K562 (cell line): ENCODE measurements around the gene MXI1. TPM values are rescaled to one million over a fixed set of nuclear protein-coding genes. Genes with fewer than 3 reads are reported as not detected.

ENCODE experiments used
- BHLHE40 ChIP-seq: IDR thresholded peaks from 2 replicates; pipeline ENCODE4 v1.6.1; 2011; ENCODE audit warnings: low read length, improper control_type of control experiment
- BMI1 ChIP-seq: fragments of 150-350 bp; IDR thresholded peaks from 2 replicates; pipeline ENCODE4 v1.6.1; 2014; ENCODE audit warnings: low read length
- CEBPB ChIP-seq: fragments of 450-650 bp; IDR thresholded peaks from 2 replicates; pipeline ENCODE4 v1.6.1; 2016; ENCODE audit warnings: missing genetic modification characterization, missing compliant biosample characterization
- CREB1 ChIP-seq, 2 experiments: sonication (generic) in 1 of 2; formaldehyde crosslinking in 1 of 2; IDR thresholded peaks; 2 replicates each; pipeline versions ENCODE4 v1.6.1 to v1.8.0; 2012 to 2022; ENCODE audit warnings: inconsistent platforms in 1 of 2, mild to moderate bottlenecking in 1 of 2, missing genetic modification reagents in 1 of 2, moderate library complexity in 1 of 2
- CXXC5 ChIP-seq: fragments of 250-450 bp; sonication (Bioruptor Pico); IDR thresholded peaks from 2 replicates; pipeline ENCODE4 v1.8.0; 2022; ENCODE audit warnings: inconsistent platforms, mild to moderate bottlenecking, moderate library complexity
- EP400 ChIP-seq: fragments of 450-650 bp; IDR thresholded peaks from 2 replicates; pipeline ENCODE4 v1.6.1; 2017; ENCODE audit warnings: antibody characterized with exemption, mild to moderate bottlenecking, moderate library complexity
- GMEB1 ChIP-seq: fragments of 250-450 bp; sonication (Bioruptor Pico); IDR thresholded peaks from 2 replicates; pipeline ENCODE4 v1.4.0; 2020; ENCODE audit warnings: mild to moderate bottlenecking
- GTF2A2 ChIP-seq: IDR thresholded peaks from 2 replicates; pipeline ENCODE4 v1.6.1; 2016; ENCODE audit warnings: mild to moderate bottlenecking, missing genetic modification characterization, missing compliant biosample characterization
- HLTF ChIP-seq: fragments of 450-650 bp; IDR thresholded peaks from 2 replicates; pipeline ENCODE4 v1.6.1; 2016
- HNRNPLL ChIP-seq: fragments of 200-400 bp; formaldehyde crosslinking; IDR thresholded peaks from 2 replicates; pipeline ENCODE4 v1.6.1; 2017; ENCODE audit warnings: low read length, low read depth, mild to moderate bottlenecking; ENCODE audit not compliant: poor library complexity, severe bottlenecking
- NCOA6 ChIP-seq: fragments of 450-650 bp; IDR thresholded peaks from 2 replicates; pipeline ENCODE4 v1.6.1; 2017; ENCODE audit warnings: mild to moderate bottlenecking
- PCBP1 ChIP-seq: fragments of 200-400 bp; formaldehyde crosslinking; IDR thresholded peaks from 2 replicates; pipeline ENCODE4 v1.6.1; 2018; ENCODE audit warnings: mild to moderate bottlenecking, low read depth, low read length; ENCODE audit not compliant: poor library complexity, severe bottlenecking
- PRMT5 ChIP-seq: sonication (generic); formaldehyde crosslinking; IDR thresholded peaks from 2 replicates; pipeline ENCODE4 v1.5.0; 2020; ENCODE audit warnings: missing genetic modification reagents
- TCF7L2 ChIP-seq: fragments of 150-350 bp; IDR thresholded peaks from 2 replicates; pipeline ENCODE4 v1.6.1; 2016; ENCODE audit warnings: low read depth, mild to moderate bottlenecking, low read length, moderate library complexity
- XRCC5 ChIP-seq: fragments of 200-400 bp; formaldehyde crosslinking; IDR thresholded peaks from 2 replicates; pipeline ENCODE4 v1.6.1; 2017; ENCODE audit warnings: low read depth, mild to moderate bottlenecking, low read length
- ZNF217 ChIP-seq: sonication (generic); formaldehyde crosslinking; IDR thresholded peaks from 2 replicates; pipeline ENCODE4 v1.8.0; 2022; ENCODE audit warnings: mild to moderate bottlenecking, missing genetic modification reagents
- ZNF239 ChIP-seq: fragments of 250-450 bp; sonication (Bioruptor Pico); IDR thresholded peaks from 2 replicates; pipeline ENCODE4 v1.4.0; 2020; ENCODE audit warnings: mild to moderate bottlenecking
- ZNF561 ChIP-seq: fragments of 450-650 bp; formaldehyde crosslinking; conservative IDR thresholded peaks from 2 replicates; pipeline ENCODE4 v1.4.0; 2020; ENCODE audit warnings: mild to moderate bottlenecking, moderate library complexity
- ZNF644 ChIP-seq: fragments of 200-800 bp; sonication (Bioruptor generic); IDR thresholded peaks from 2 replicates; pipeline ENCODE4 v1.6.1; 2016; ENCODE audit warnings: low read depth, missing genetic modification characterization, missing compliant biosample characterization
- ZNF696 ChIP-seq: fragments of 250-450 bp; sonication (Bioruptor Pico); conservative IDR thresholded peaks from 2 replicates; pipeline ENCODE4 v1.4.0; 2020; ENCODE audit warnings: mild to moderate bottlenecking, moderate library complexity
- polyA plus RNA-seq, 8 experiments: library from polyadenylated mRNA; depleted of rRNA in 4 of 8; stranded (reverse) in 5 of 8; unstranded in 3 of 8; fragments of >200 nt; fragmentation: Nextera tagmentation in 2 of 8; fragmentation: Illumina TruSeq in 1 of 8; extraction: Ambion mirVana in 2 of 8; extraction: Trizol in 1 of 8; gene quantifications; 2 replicates each; pipeline versions ENCODE4 v1.2.1 to v1.2.3, GENCODE V29; 2011 to 2014; ENCODE audit warnings: inconsistent platforms in 1 of 8, missing spikeins in 1 of 8
- total RNA-seq, 7 experiments: library from RNA; depleted of rRNA in 6 of 7; stranded (reverse); fragments of >200 nt in 6 of 7; fragmentation: Illumina TruSeq in 2 of 7; extraction: Trizol in 2 of 7; gene quantifications; 2 replicates each; pipeline versions ENCODE4 v1.2.1 to v1.2.3, GENCODE V29; 2011 to 2021; ENCODE audit warnings: low replicate concordance in 1 of 7
- TF ChIP-seq, protein P1 (sequence below): fragments of 150-350 bp; IDR thresholded peaks from 2 replicates; pipeline ENCODE4 v1.6.1; 2014; ENCODE audit warnings: low read depth, mild to moderate bottlenecking, low read length, borderline replicate concordance
- TF ChIP-seq, protein P2 (sequence below): fragments of 250-450 bp; sonication (Bioruptor Pico); IDR thresholded peaks from 2 replicates; pipeline ENCODE4 v1.4.0; 2020; ENCODE audit warnings: mild to moderate bottlenecking, moderate library complexity, borderline replicate concordance

Gene MXI1
- total and polyA plus RNA-seq, 9 of the 15 experiments (the other 6 are each of a cell fraction or from before 2014, with no cell fraction given), result 9.1 to 23.7 (median 14.8) TPM

DNA sequence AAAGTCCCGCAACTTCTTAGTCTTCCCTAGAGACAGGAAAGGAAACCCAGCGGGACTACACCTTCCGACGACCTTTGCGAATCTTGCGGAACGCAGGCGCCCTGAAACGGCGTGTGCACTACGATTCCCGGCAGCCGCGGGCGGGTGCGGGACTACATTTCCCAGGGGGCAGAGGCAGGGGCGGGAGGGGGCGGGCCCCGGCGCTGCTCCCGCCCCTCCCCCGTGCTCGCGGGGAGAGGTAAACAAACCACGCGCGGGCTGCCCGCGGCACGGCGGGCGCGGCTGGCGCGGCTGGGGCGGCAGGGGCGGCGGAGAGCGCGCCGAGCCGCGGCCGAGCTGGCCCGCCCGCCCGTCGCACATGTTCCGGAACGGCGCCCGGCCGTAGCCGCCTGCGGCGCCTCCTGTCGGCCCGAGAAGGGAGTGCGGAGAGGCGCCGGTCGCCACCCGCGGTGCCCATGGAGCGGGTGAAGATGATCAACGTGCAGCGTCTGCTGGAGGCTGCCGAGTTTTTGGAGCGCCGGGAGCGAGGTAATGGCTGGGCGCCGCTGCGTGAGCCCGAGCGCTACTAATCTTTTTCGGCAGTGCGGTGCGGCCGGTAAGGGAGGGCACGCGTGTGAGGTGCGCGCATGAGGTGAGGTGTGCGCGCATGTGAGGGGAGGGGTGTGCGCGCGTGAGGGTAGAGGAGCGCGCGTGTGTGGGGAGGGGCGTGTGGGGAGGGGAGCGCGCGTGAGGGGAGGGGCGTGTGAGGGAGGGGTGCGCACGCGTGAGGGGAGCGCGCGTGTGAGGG is 18.5 kb downstream of the MXI1 start (continued):
- TF ChIP-seq BHLHE40 (no peak; the same call in 1 of the 2 replicates), CEBPB (no peak), CXXC5 (CRISPR knock-in tag) (peak; percentile 79), XRCC5 (no peak), ZNF696 (CRISPR knock-in tag) (no peak), ZNF217 (no peak), GMEB1 (CRISPR knock-in tag) (peak; percentile 62), GTF2A2 (tag) (no peak), ZNF644 (tag) (peak; percentile 63; the same call in 1 of the 2 replicates), BMI1 (no peak), EP400 (peak; percentile 78; the same call in 1 of the 2 replicates), PCBP1 (no peak), TCF7L2 (no peak), NCOA6 (no peak), HNRNPLL (peak; percentile 99), ZNF561 (CRISPR knock-in tag) (no peak), CREB1 (IDR thresholded peaks at IDR 0.05) (peak; percentile 93), CREB1 (CRISPR knock-in tag; IDR thresholded peaks at IDR 0.05) (peak; percentile 80), PRMT5 (CRISPR knock-in tag) (no peak), ZNF239 (CRISPR knock-in tag) (no peak), HLTF (no peak)
- TF ChIP-seq, protein P1, sequence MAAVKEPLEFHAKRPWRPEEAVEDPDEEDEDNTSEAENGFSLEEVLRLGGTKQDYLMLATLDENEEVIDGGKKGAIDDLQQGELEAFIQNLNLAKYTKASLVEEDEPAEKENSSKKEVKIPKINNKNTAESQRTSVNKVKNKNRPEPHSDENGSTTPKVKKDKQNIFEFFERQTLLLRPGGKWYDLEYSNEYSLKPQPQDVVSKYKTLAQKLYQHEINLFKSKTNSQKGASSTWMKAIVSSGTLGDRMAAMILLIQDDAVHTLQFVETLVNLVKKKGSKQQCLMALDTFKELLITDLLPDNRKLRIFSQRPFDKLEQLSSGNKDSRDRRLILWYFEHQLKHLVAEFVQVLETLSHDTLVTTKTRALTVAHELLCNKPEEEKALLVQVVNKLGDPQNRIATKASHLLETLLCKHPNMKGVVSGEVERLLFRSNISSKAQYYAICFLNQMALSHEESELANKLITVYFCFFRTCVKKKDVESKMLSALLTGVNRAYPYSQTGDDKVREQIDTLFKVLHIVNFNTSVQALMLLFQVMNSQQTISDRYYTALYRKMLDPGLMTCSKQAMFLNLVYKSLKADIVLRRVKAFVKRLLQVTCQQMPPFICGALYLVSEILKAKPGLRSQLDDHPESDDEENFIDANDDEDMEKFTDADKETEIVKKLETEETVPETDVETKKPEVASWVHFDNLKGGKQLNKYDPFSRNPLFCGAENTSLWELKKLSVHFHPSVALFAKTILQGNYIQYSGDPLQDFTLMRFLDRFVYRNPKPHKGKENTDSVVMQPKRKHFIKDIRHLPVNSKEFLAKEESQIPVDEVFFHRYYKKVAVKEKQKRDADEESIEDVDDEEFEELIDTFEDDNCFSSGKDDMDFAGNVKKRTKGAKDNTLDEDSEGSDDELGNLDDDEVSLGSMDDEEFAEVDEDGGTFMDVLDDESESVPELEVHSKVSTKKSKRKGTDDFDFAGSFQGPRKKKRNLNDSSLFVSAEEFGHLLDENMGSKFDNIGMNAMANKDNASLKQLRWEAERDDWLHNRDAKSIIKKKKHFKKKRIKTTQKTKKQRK, result no peak
- TF ChIP-seq, protein P2, sequence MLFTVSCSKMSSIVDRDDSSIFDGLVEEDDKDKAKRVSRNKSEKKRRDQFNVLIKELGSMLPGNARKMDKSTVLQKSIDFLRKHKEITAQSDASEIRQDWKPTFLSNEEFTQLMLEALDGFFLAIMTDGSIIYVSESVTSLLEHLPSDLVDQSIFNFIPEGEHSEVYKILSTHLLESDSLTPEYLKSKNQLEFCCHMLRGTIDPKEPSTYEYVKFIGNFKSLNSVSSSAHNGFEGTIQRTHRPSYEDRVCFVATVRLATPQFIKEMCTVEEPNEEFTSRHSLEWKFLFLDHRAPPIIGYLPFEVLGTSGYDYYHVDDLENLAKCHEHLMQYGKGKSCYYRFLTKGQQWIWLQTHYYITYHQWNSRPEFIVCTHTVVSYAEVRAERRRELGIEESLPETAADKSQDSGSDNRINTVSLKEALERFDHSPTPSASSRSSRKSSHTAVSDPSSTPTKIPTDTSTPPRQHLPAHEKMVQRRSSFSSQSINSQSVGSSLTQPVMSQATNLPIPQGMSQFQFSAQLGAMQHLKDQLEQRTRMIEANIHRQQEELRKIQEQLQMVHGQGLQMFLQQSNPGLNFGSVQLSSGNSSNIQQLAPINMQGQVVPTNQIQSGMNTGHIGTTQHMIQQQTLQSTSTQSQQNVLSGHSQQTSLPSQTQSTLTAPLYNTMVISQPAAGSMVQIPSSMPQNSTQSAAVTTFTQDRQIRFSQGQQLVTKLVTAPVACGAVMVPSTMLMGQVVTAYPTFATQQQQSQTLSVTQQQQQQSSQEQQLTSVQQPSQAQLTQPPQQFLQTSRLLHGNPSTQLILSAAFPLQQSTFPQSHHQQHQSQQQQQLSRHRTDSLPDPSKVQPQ (CRISPR knock-in tag), result no peak
